Neural cell (in vitro differentiated cells): Measurements from ENCODE around the gene KIF19.

ENCODE experiments used
- CTCF ChIP-seq: fragments of 450-650 bp; IDR thresholded peaks from 2 replicates; pipeline ENCODE4 v1.5.1; 2014; ENCODE audit warnings: antibody characterized with exemption, mild to moderate bottlenecking, moderate library complexity; ENCODE audit not compliant: poor library complexity, severe bottlenecking
- EP300 ChIP-seq: fragments of 450-650 bp; conservative IDR thresholded peaks from 2 replicates; pipeline ENCODE4 v1.6.1; 2014; ENCODE audit warnings: antibody characterized with exemption, mild to moderate bottlenecking, moderate library complexity; ENCODE audit not compliant: poor library complexity, severe bottlenecking
- EZH2 ChIP-seq: fragments of 200-600, 300-800 bp; shearing (Covaris generic), sonication (generic); IDR thresholded peaks from 2 replicates; pipeline ENCODE4 v1.6.1; 2014; ENCODE audit warnings: antibody characterized with exemption, low read length, borderline replicate concordance, mild to moderate bottlenecking; ENCODE audit not compliant: insufficient read depth, poor library complexity, severe bottlenecking
- POLR2AphosphoS5 ChIP-seq: IDR thresholded peaks from 2 replicates; pipeline ENCODE4 v1.6.1; 2012
- RAD21 ChIP-seq: fragments of 450-650 bp; conservative IDR thresholded peaks from 2 replicates; pipeline ENCODE4 v1.6.1; 2014; ENCODE audit warnings: antibody characterized with exemption, mild to moderate bottlenecking, moderate library complexity
- SMC3 ChIP-seq: fragments of 450-650 bp; conservative IDR thresholded peaks from 2 replicates; pipeline ENCODE4 v1.6.1; 2014; ENCODE audit warnings: antibody characterized with exemption, mild to moderate bottlenecking, moderate library complexity; ENCODE audit not compliant: poor library complexity
- TAF1 ChIP-seq: IDR thresholded peaks from 2 replicates; pipeline ENCODE4 v1.6.1; 2012; ENCODE audit warnings: low read depth
- TF ChIP-seq, protein P1 (sequence below): IDR thresholded peaks from 2 replicates; pipeline ENCODE4 v1.6.1; 2012; ENCODE audit warnings: borderline replicate concordance

GRCh38 chr17:74373838-74374606 is 48.0 kb downstream of the KIF19 start:
- TF ChIP-seq CTCF (no peak), POLR2AphosphoS5 (no peak), SMC3 (no peak), EZH2 (no peak), EP300 (no peak), RAD21 (no peak), TAF1 (no peak)
- TF ChIP-seq, protein P1, sequence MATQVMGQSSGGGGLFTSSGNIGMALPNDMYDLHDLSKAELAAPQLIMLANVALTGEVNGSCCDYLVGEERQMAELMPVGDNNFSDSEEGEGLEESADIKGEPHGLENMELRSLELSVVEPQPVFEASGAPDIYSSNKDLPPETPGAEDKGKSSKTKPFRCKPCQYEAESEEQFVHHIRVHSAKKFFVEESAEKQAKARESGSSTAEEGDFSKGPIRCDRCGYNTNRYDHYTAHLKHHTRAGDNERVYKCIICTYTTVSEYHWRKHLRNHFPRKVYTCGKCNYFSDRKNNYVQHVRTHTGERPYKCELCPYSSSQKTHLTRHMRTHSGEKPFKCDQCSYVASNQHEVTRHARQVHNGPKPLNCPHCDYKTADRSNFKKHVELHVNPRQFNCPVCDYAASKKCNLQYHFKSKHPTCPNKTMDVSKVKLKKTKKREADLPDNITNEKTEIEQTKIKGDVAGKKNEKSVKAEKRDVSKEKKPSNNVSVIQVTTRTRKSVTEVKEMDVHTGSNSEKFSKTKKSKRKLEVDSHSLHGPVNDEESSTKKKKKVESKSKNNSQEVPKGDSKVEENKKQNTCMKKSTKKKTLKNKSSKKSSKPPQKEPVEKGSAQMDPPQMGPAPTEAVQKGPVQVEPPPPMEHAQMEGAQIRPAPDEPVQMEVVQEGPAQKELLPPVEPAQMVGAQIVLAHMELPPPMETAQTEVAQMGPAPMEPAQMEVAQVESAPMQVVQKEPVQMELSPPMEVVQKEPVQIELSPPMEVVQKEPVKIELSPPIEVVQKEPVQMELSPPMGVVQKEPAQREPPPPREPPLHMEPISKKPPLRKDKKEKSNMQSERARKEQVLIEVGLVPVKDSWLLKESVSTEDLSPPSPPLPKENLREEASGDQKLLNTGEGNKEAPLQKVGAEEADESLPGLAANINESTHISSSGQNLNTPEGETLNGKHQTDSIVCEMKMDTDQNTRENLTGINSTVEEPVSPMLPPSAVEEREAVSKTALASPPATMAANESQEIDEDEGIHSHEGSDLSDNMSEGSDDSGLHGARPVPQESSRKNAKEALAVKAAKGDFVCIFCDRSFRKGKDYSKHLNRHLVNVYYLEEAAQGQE = no peak
